OCI-LY7 (cell line): Measurements from ENCODE around the gene STIM2. TPM values are rescaled to one million over a fixed set of nuclear protein-coding genes. Genes with fewer than 3 reads are reported as not detected.

Source experiments
- BruUV-seq: library from RNA; stranded (reverse); fragments of 400-500 nt; replicated peaks from 2 replicates; lab custom pipeline; 2021; lab: Mats Ljungman, UMichigan
- CTCF ChIA-PET: fragments of 300-600 bp; sonication (Branson Sonifier 250); formaldehyde crosslinking; loops from one replicate; lab custom pipeline; 2022; ENCODE audit warnings: antibody characterized with exemption; ENCODE audit not compliant: unreplicated experiment; lab: Charles Lee
- POLR2A ChIA-PET: fragments of 300-600 bp; sonication (Branson Sonifier 250); formaldehyde crosslinking; loops from one replicate; lab custom pipeline; 2022; ENCODE audit warnings: antibody characterized with exemption; lab: Charles Lee
- DNase-seq: peaks from one replicate; pipeline ENCODE4 v3.0.0-alpha.2; 2015; ENCODE audit warnings: low spot score
- H2AFZ ChIP-seq: fragments of 200-600 bp; sonication (generic), shearing (Covaris generic); 2 replicates; pipeline ENCODE4 v1.6.1; 2014; ENCODE audit warnings: mild to moderate bottlenecking, antibody characterized with exemption, low read length, moderate library complexity
- H3K27ac ChIP-seq: fragments of 200-600 bp; sonication (generic); 2 replicates; pipeline ENCODE4 v1.5.1; 2014; ENCODE audit warnings: mixed run types, low read depth, mild to moderate bottlenecking, moderate library complexity, low read length, inconsistent platforms; ENCODE audit not compliant: poor library complexity, severe bottlenecking
- H3K36me3 ChIP-seq: fragments of 200-600 bp; sonication (generic); 2 replicates; pipeline ENCODE4 v1.6.1; 2014; ENCODE audit warnings: mild to moderate bottlenecking, antibody characterized with exemption, low read length, moderate library complexity, mixed read lengths; ENCODE audit not compliant: insufficient read depth
- H3K4me1 ChIP-seq: fragments of 200-600 bp; sonication (generic); 2 replicates; pipeline ENCODE4 v1.5.1; 2014; ENCODE audit warnings: mild to moderate bottlenecking, low read length; ENCODE audit not compliant: insufficient read depth, poor library complexity, severe bottlenecking
- H3K4me2 ChIP-seq: fragments of 200-600 bp; sonication (generic); 2 replicates; pipeline ENCODE4 v1.6.1; 2014; ENCODE audit warnings: mild to moderate bottlenecking, low read length
- H3K4me3 ChIP-seq: fragments of 200-600 bp; sonication (generic); 2 replicates; pipeline ENCODE4 v1.5.1; 2014; ENCODE audit warnings: mild to moderate bottlenecking, low read depth, low read length; ENCODE audit not compliant: poor library complexity, severe bottlenecking
- H3K79me2 ChIP-seq: fragments of 200-600 bp; sonication (generic); 2 replicates; pipeline ENCODE4 v1.6.1; 2016; ENCODE audit warnings: low read depth, mild to moderate bottlenecking, low read length, moderate library complexity, mixed read lengths; ENCODE audit not compliant: insufficient read depth
- H3K9me2 ChIP-seq: fragments of 200-600 bp; sonication (generic); 2 replicates; pipeline ENCODE4 v1.6.1; 2016; ENCODE audit warnings: mild to moderate bottlenecking, low read length, mixed read lengths; ENCODE audit not compliant: insufficient read depth
- H3K9me3 ChIP-seq: fragments of 200-600 bp; sonication (generic); 2 replicates; pipeline ENCODE4 v1.6.1; 2014; ENCODE audit warnings: mild to moderate bottlenecking, mixed run types, low read length, mixed read lengths
- H4K20me1 ChIP-seq: fragments of 200-600 bp; sonication (generic); 2 replicates; pipeline ENCODE4 v1.6.1; 2014; ENCODE audit warnings: mild to moderate bottlenecking, antibody characterized with exemption, low read length, moderate library complexity, mixed read lengths; ENCODE audit not compliant: insufficient read depth
- CTCF ChIP-seq: fragments of 200-600 bp; sonication (generic); conservative IDR thresholded peaks from 2 replicates; pipeline ENCODE4 v1.5.1; 2014; ENCODE audit warnings: mild to moderate bottlenecking, antibody characterized with exemption, low read length, moderate library complexity, mixed read lengths
- EZH2phosphoT487 ChIP-seq: fragments of 200-600 bp; sonication (generic); IDR thresholded peaks from 2 replicates; pipeline ENCODE4 v1.6.1; 2018; ENCODE audit warnings: low read depth, borderline replicate concordance, mild to moderate bottlenecking, mixed run types, antibody characterized with exemption, low read length, moderate library complexity, mixed read lengths
- intact Hi-C: fragments of 100-400 bp; cut with micrococcal nuclease; formaldehyde crosslinking; loops from one replicate; pipeline ENCODE4 v1.10.0; 2022; ENCODE audit not compliant: unreplicated experiment
- total RNA-seq, 2 experiments: library from RNA; depleted of rRNA in 1 of 2; stranded (reverse); fragments of >200 nt in 1 of 2; shearing (Covaris generic) in 1 of 2; gene quantifications; 2 replicates each; pipeline ENCODE4 v1.2.3, GENCODE V29; 2014 to 2022

STIM2 gene
- total RNA-seq, 2 experiments from 2014 or later: 108 to 309 TPM

- DNase-seq: no peak
- no peak overlapping the region for H2AFZ ChIP-seq
- CTCF ChIA-PET: no interaction called here
These were observed 98.4 kb downstream of the STIM2 start for GRCh38 chr4:26958925-26959653.

GRCh38 chr4:26959654-26960047 lies 99.0 kb downstream of the STIM2 start:
- TF ChIP-seq CTCF (no peak), EZH2phosphoT487 (no peak)
- CTCF ChIA-PET: no interaction called here
- no peak overlapping the region for H3K4me2 ChIP-seq
- no peak overlapping the region for H3K27ac ChIP-seq
- peaks cover 69% of the 10 kb centered on the region for H3K36me3 ChIP-seq
- no peak for DNase-seq
- POLR2A ChIA-PET: interaction anchor here (0.9 to 1.3 kb wide), 3 partner anchors 10 to 781 kb away, joined by 3 to 8 read pairs (median 4); no protein-coding TSS in a partner anchor
- peaks cover 15% of the 10 kb centered on the region for H3K4me1 ChIP-seq
- no peaks in the 10 kb centered on the region for H3K9me3 ChIP-seq
- H2AFZ ChIP-seq: no peak overlapping the region
- H3K79me2 ChIP-seq: peaks cover 91% of the 10 kb centered on the region
- intact Hi-C loops: no loop called here
- no peak overlapping the region for H3K4me3 ChIP-seq
- no peaks in the 10 kb centered on the region for H3K9me2 ChIP-seq
- H4K20me1 ChIP-seq: 0 out of 2 replicates have a peak, but pooled peaks cover under 1% of the 10 kb centered on the region
- BruUV-seq: no TSS peak

More at GRCh38 chr4:26958925-26959653, 98.4 kb downstream of the STIM2 start:
- Histone ChIP-seq H3K9me2 (no peaks in the 10 kb centered on the region), H3K9me3 (no peaks in the 10 kb centered on the region), H3K4me2 (no peak overlapping the region), H3K4me1 (peaks cover 18% of the 10 kb centered on the region), H3K36me3 (peaks cover 69% of the 10 kb centered on the region), H3K79me2 (peaks cover 91% of the 10 kb centered on the region), H3K4me3 (no peak overlapping the region), H3K27ac (no peak overlapping the region), H4K20me1 (peaks cover 6% of the 10 kb centered on the region; the same call in 1 of the 2 replicates)
- intact Hi-C loops: no loop called here
- no peak for TF ChIP-seq CTCF
- no peak for TF ChIP-seq EZH2phosphoT487
- POLR2A ChIA-PET: interaction anchor here (0.6 to 1.3 kb wide), 7 partner anchors 10 to 781 kb away, joined by 3 to 8 read pairs (median 4); no protein-coding TSS in a partner anchor
- no TSS peak for BruUV-seq

- TF ChIP-seq CTCF (no peak), EZH2phosphoT487 (no peak)
- H4K20me1 ChIP-seq: no peaks in the 10 kb centered on the region
- H3K4me3 ChIP-seq: no peak overlapping the region
- intact Hi-C loops: no loop called here
- H3K9me3 ChIP-seq: no peaks in the 10 kb centered on the region
- H3K4me1 ChIP-seq: peaks cover 15% of the 10 kb centered on the region
- H3K36me3 ChIP-seq: peaks cover 85% of the 10 kb centered on the region
- H2AFZ ChIP-seq: no peak overlapping the region
- TSS peak; percentile 1 for BruUV-seq
- H3K79me2 ChIP-seq: peaks cover 90% of the 10 kb centered on the region
- no peak for DNase-seq
- CTCF ChIA-PET: no interaction called here
- no peak overlapping the region for H3K4me2 ChIP-seq
- H3K27ac ChIP-seq: no peak overlapping the region
- H3K9me2 ChIP-seq: no peaks in the 10 kb centered on the region
- POLR2A ChIA-PET: no interaction called here
These were observed 102.1 kb downstream of the STIM2 start for GRCh38 chr4:26962720-26963119.
